Measurements from ENCODE around the gene PPP6R1. TPM values are rescaled to one million over a fixed set of nuclear protein-coding genes. Genes with fewer than 3 reads are reported as not detected.

The PPP6R1 gene
- total RNA-seq, 1 experiment from 2014 or later = 79.7 TPM

- Histone ChIP-seq H3K27ac (ENCODE audit: insufficient read length, low read depth, low read length) (no peak overlapping the region), H4K91ac (ENCODE audit: insufficient read length, low read depth, low read length) (no peak overlapping the region), H2BK20ac (ENCODE audit: low read depth, low read length, poor library complexity, severe bottlenecking) (no peak overlapping the region), H3K4me2 (ENCODE audit: insufficient read depth, insufficient read length, low read length) (no peak overlapping the region), H3K4me1 (ENCODE audit: insufficient read depth, low read length) (no peaks in the 10 kb centered on the region), H3T11ph (ENCODE audit: low read length) (no peak overlapping the region), H3K79me1 (ENCODE audit: insufficient read depth, low read depth, low read length, poor library complexity, severe bottlenecking) (no peaks in the 10 kb centered on the region), H3K23ac (ENCODE audit: insufficient read length, low read depth, low read length) (no peak overlapping the region), H3K27me3 (ENCODE audit: insufficient read depth, low read length) (no peaks in the 10 kb centered on the region), H3K56ac (ENCODE audit: insufficient read length, low read depth, low read length) (no peak overlapping the region), H3K9me3 (ENCODE audit: control insufficient read depth, low read depth, low read length) (peaks cover 8% of the 10 kb centered on the region), H2BK120ac (ENCODE audit: low read depth, low read length, poor library complexity, severe bottlenecking) (no peak overlapping the region), H3K23me2 (ENCODE audit: insufficient read length, low read depth, low read length, poor library complexity, severe bottlenecking) (no peaks in the 10 kb centered on the region), H2BK15ac (ENCODE audit: low read depth, low read length) (no peak overlapping the region), H2BK5ac (ENCODE audit: insufficient read length, low read length) (no peak overlapping the region), H4K5ac (ENCODE audit: insufficient read length, low read depth, low read length) (no peak overlapping the region), H4K8ac (replicated peaks; ENCODE audit: insufficient read length, low read depth, low read length) (no peak overlapping the region), H2AFZ (ENCODE audit: low read length) (no peak overlapping the region), H2BK12ac (ENCODE audit: insufficient read length, low read depth, low read length) (no peak overlapping the region), H3K18ac (ENCODE audit: insufficient read length, low read depth, low read length) (no peak overlapping the region), H2AK5ac (ENCODE audit: insufficient read length, low read length) (no peak overlapping the region), H3K9ac (ENCODE audit: extremely low read depth, insufficient read length, low read length) (no peak overlapping the region), H4K20me1 (ENCODE audit: control insufficient read depth, insufficient read depth, insufficient read length) (no peaks in the 10 kb centered on the region), H3K14ac (ENCODE audit: insufficient read depth, low read length) (no peak overlapping the region), H3K4ac (ENCODE audit: low read depth, low read length) (no peak overlapping the region), H3K79me2 (ENCODE audit: insufficient read depth, low read length) (no peaks in the 10 kb centered on the region)
- H3K27ac Mint-ChIP-seq = no peak overlapping the region
- no peaks in the 10 kb centered on the region for H3K27me3 Mint-ChIP-seq (ENCODE audit: low read depth)
- peaks cover 4 to 13% of the 10 kb centered on the region in 2 experiments for H3K4me1 Mint-ChIP-seq
- DNase-seq = no peak
- H3K9me3 Mint-ChIP-seq = peaks cover 8 to 10% of the 10 kb centered on the region in 2 experiments
- no peak overlapping the region for H3K4me3 Mint-ChIP-seq
- WGBS (ENCODE audit: extremely low coverage, insufficient read length, low lambda C conversion rate) = no CpG with 5 or more reads among the region's 5 CpGs
- TF ChIP-seq CTCF (conservative IDR thresholded peaks at IDR 0.05) = no peak
- peaks cover 10 to 14% (median 12%) of the 10 kb centered on the region in 3 experiments for H3K36me3 Mint-ChIP-seq (ENCODE audit: insufficient read depth in 1 of 3, low read depth in 3 of 3)
Measured at GRCh38 chr19:55264531-55264930, 5.7 kb upstream of the PPP6R1 start.

Measured in H9 (cell line).